NCI-H2107 (cell line): ENCODE results near the gene ELN.

Experiments
- DNase-seq: peaks from one replicate; lab custom pipeline; 2025; lab: John Stamatoyannopoulos, UW

ELN gene

GRCh38 chr7:74094224-74095101, 66.5 kb downstream of the ELN start:
- peak; percentile 31 for DNase-seq

GRCh38 chr7:74095135-74095534, 67.2 kb downstream of the ELN start:
- DNase-seq, result no peak

- no peak for DNase-seq
Measured at GRCh38 chr7:74097937-74098614, 70.1 kb downstream of the ELN start.

- no peak for DNase-seq
Measured at GRCh38 chr7:74099031-74099430, 71.1 kb downstream of the ELN start.

GRCh38 chr7:74101061-74101681, 73.2 kb downstream of the ELN start:
- DNase-seq, result peak; percentile 54

- no peak for DNase-seq
Measured at GRCh38 chr7:74103219-74103772, 75.3 kb downstream of the ELN start.

- DNase-seq, result no peak
Measured at GRCh38 chr7:74104702-74105101, 76.7 kb downstream of the ELN start.

GRCh38 chr7:74105992-74106391, 78.0 kb downstream of the ELN start:
- no peak for DNase-seq

- no peak for DNase-seq
Measured at GRCh38 chr7:74106846-74107245, 78.9 kb downstream of the ELN start.

- no peak for DNase-seq
Measured at GRCh38 chr7:74115326-74115725, 87.4 kb downstream of the ELN start.

- no peak for DNase-seq
Measured at GRCh38 chr7:74116356-74116755, 88.4 kb downstream of the ELN start.
